ENCODE results near the gene FILIP1.

DNA sequence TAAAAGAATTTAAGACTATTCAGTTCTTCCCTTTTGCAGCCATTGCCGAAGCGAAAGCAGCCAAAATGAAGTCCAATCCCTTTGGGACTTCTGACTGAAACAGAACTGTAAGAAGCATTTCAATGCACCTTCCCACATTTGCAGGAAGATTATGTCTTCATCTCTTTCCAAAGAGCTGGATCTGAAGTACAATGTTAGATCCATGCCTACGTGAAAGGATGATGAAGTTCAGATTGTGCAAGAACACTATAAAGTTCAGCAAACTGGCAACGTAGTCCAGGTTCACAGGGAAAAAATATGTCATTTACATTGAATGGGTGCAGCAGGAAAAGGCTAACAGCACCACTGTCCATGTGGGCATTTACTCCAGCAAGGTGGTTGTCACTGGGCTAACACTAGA, 6.0 kb upstream of the FILIP1 start:
- TF ChIP-seq CTCF (IDR thresholded peaks at IDR 0.05) (no peak), RAD21 (IDR thresholded peaks at IDR 0.05; ENCODE audit: low read length) (no peak), EP300 (IDR thresholded peaks at IDR 0.05; ENCODE audit: borderline replicate concordance in 1 of 2, low read depth in 1 of 2, low read length in 1 of 2) (no peak), ELF1 (IDR thresholded peaks at IDR 0.05) (no peak), POLR2AphosphoS5 (IDR thresholded peaks at IDR 0.05; ENCODE audit: low read depth, low read length) (no peak), SIN3A (IDR thresholded peaks at IDR 0.05; ENCODE audit: borderline replicate concordance, low read depth, low read length) (no peak)
- TF ChIP-seq, protein P1, sequence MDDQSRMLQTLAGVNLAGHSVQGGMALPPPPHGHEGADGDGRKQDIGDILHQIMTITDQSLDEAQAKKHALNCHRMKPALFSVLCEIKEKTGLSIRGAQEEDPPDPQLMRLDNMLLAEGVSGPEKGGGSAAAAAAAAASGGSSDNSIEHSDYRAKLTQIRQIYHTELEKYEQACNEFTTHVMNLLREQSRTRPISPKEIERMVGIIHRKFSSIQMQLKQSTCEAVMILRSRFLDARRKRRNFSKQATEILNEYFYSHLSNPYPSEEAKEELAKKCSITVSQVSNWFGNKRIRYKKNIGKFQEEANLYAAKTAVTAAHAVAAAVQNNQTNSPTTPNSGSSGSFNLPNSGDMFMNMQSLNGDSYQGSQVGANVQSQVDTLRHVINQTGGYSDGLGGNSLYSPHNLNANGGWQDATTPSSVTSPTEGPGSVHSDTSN (IDR thresholded peaks at IDR 0.05), result no peak
- TF ChIP-seq, protein P2, sequence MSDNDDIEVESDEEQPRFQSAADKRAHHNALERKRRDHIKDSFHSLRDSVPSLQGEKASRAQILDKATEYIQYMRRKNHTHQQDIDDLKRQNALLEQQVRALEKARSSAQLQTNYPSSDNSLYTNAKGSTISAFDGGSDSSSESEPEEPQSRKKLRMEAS (IDR thresholded peaks at IDR 0.05; ENCODE audit: low read depth), result no peak
